Endothelial cell (in vitro differentiated cells): ENCODE results near the gene CBFB. TPM values are rescaled to one million over a fixed set of nuclear protein-coding genes. Genes with fewer than 3 reads are reported as not detected.

Experiments
- DNase-seq: peaks from one replicate; pipeline ENCODE4 v3.0.0; 2021; ENCODE audit warnings: low spot score
- H3K27ac Mint-ChIP-seq: one replicate; pipeline ENCODE4 v1.8.0; 2021; ENCODE audit warnings: mixed read lengths, inconsistent platforms; ENCODE audit not compliant: unreplicated experiment
- H3K27me3 Mint-ChIP-seq: one replicate; pipeline ENCODE4 v1.8.0; 2021; ENCODE audit warnings: mild to moderate bottlenecking, moderate library complexity, mixed read lengths, inconsistent platforms; ENCODE audit not compliant: unreplicated experiment
- H3K36me3 Mint-ChIP-seq: one replicate; pipeline ENCODE4 v1.8.0; 2021; ENCODE audit warnings: mild to moderate bottlenecking, low read depth, mixed read lengths, inconsistent platforms; ENCODE audit not compliant: unreplicated experiment
- H3K4me1 Mint-ChIP-seq: one replicate; pipeline ENCODE4 v1.8.0; 2021; ENCODE audit warnings: mild to moderate bottlenecking, mixed read lengths, inconsistent platforms; ENCODE audit not compliant: unreplicated experiment
- H3K4me3 Mint-ChIP-seq: one replicate; pipeline ENCODE4 v1.8.0; 2021; ENCODE audit warnings: mild to moderate bottlenecking, mixed read lengths, inconsistent platforms; ENCODE audit not compliant: unreplicated experiment
- H3K9me3 Mint-ChIP-seq: one replicate; pipeline ENCODE4 v1.8.0; 2021; ENCODE audit warnings: mixed read lengths, inconsistent platforms; ENCODE audit not compliant: unreplicated experiment
- total RNA-seq: library from RNA; stranded (reverse); fragmentation: NEBNext Ultra II Directional; extraction: Animal tissue kit (Norgen Biotek cat#: 25700); gene quantifications from one replicate; pipeline ENCODE4 v1.2.1, GENCODE V29; 2021; ENCODE audit not compliant: unreplicated experiment
- TF ChIP-seq, protein P1 (sequence below): fragments of 200-600 bp; sonication (generic); IDR thresholded peaks from one replicate; pipeline ENCODE4 v1.5.0; 2021; ENCODE audit warnings: antibody characterized with exemption; ENCODE audit not compliant: unreplicated experiment

The CBFB gene
- total RNA-seq, 1 donor from 2014 or later, result 65.8 TPM

DNA sequence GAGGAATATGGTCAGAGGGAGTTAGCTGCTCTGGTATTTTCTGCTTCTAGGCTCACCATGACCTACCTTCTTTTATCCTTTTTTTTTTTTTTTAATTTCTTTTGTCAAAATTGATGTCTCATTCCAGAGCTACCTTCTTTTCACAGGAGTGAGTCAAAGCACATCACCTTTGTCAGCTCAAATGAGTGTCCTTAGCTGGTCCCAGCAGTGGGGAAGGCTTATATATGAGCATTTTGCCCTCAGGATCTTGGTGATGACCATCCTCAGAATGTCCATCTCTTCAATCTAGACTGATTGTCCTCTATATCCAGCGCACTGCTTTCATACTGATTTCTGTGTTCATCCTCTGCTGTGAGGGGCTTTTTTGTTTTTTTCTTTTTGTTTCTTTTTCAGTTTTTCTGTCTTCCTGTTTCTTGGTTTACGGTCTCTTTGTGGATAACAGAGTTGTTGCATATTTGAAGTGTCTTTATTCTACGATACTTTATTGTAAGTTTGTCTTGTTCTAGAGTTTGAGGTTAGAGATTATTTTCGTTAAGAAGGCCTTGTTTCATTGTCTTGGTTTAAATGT lies 24.9 kb downstream of the CBFB start:
- H3K4me3 Mint-ChIP-seq, result no peak overlapping the region
- H3K36me3 Mint-ChIP-seq, result peaks cover 4% of the 10 kb centered on the region
- peak overlapping the region; percentile 68 for H3K27ac Mint-ChIP-seq
- no peaks in the 10 kb centered on the region for H3K9me3 Mint-ChIP-seq
- TF ChIP-seq, protein P1, sequence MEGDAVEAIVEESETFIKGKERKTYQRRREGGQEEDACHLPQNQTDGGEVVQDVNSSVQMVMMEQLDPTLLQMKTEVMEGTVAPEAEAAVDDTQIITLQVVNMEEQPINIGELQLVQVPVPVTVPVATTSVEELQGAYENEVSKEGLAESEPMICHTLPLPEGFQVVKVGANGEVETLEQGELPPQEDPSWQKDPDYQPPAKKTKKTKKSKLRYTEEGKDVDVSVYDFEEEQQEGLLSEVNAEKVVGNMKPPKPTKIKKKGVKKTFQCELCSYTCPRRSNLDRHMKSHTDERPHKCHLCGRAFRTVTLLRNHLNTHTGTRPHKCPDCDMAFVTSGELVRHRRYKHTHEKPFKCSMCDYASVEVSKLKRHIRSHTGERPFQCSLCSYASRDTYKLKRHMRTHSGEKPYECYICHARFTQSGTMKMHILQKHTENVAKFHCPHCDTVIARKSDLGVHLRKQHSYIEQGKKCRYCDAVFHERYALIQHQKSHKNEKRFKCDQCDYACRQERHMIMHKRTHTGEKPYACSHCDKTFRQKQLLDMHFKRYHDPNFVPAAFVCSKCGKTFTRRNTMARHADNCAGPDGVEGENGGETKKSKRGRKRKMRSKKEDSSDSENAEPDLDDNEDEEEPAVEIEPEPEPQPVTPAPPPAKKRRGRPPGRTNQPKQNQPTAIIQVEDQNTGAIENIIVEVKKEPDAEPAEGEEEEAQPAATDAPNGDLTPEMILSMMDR, result no peak
- H3K4me1 Mint-ChIP-seq, result peaks cover 4% of the 10 kb centered on the region
- no peak for DNase-seq
- H3K27me3 Mint-ChIP-seq, result no peaks in the 10 kb centered on the region

DNA sequence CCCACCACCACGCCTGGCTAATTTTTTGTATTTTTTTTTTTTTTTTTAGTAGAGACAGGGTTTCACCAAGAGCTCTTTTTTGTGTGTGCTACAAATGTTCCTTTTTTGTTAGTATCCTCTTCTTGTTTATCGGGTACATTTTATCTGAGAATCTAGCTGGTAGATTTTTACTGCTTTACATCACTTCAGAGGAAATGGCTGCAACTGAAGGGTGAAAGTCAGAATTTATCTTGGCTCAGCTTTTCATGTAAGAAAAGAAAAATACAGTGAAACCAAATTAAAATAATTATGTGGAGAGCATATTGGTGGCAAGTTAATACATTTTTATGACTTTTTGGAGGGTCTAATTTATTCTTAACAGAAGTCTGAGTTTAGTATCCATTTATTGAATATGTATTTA lies 26.0 kb downstream of the CBFB start:
- no peak for DNase-seq
- H3K4me1 Mint-ChIP-seq, result peaks cover 4% of the 10 kb centered on the region

DNA sequence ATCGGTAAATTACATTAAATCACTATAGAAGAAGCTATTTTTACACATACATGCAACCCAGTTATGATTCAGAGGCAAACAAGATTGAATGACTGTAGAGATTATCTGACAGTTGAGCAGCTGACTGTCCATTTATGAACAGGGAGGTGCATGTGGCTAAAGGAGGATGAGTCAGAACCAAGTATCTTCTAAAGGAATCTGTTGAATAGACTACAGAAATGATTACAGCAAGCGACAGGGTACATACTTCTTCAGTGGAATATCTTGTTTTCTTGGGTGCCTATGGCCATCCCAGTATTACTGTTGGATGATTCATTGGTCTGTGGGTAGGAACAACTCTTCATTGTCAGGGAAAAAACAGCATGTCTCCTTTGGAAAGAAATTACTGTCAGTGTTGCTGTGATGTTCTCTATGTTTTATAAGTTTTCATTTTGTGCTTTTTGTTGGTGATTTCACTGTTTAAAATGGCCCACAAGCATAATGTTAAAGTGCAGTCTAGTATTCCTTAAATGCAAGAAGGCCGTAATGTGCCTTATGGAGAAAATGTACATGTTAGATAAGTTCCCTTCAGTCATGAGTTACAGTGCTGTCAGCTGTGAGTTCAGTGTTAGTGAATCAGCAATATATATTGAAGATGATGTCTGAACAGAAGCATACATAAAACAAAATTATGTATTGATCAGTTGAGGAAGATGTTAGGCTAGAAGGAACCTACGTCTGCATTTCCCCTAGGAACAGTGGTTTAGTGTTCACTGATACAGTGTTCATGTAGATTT lies 27.0 kb downstream of the CBFB start:
- no peak overlapping the region for H3K4me3 Mint-ChIP-seq
- DNase-seq, result no peak
- peaks cover 8% of the 10 kb centered on the region for H3K36me3 Mint-ChIP-seq
- H3K27me3 Mint-ChIP-seq, result no peaks in the 10 kb centered on the region
- H3K27ac Mint-ChIP-seq, result no peak overlapping the region
- H3K9me3 Mint-ChIP-seq, result no peaks in the 10 kb centered on the region
- H3K4me1 Mint-ChIP-seq, result peaks cover 4% of the 10 kb centered on the region
- TF ChIP-seq, protein P1, result no peak

More for the DNA sequence above, 26.0 kb downstream of the CBFB start:
- H3K9me3 Mint-ChIP-seq, result no peaks in the 10 kb centered on the region
- TF ChIP-seq, protein P1, result no peak
- H3K27ac Mint-ChIP-seq, result no peak overlapping the region
- peaks cover 8% of the 10 kb centered on the region for H3K36me3 Mint-ChIP-seq
- H3K27me3 Mint-ChIP-seq, result no peaks in the 10 kb centered on the region
- H3K4me3 Mint-ChIP-seq, result no peak overlapping the region

DNA sequence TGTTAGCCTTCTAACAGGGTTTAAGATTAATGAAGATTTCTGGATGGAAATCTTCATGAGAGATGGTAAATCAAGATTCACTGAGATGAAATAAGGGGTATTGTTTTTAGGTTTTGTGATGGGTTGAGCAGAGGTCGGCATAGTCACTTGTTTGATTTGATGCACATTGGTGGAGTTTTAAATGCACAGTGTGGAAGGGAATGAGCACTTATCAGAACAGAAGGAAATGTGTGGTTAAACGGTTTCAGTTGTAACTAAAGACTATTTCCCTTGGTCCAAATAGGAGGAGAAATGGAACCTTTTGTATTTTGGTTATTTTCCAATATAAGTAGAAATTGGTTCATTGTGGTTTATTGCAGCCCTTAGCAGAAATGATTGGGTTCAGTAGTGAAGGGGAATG lies 34.1 kb downstream of the CBFB start:
- Mint-ChIP-seq H3K36me3 (peaks cover 8% of the 10 kb centered on the region), H3K4me3 (no peak overlapping the region), H3K9me3 (no peaks in the 10 kb centered on the region), H3K4me1 (no peaks in the 10 kb centered on the region), H3K27me3 (no peaks in the 10 kb centered on the region), H3K27ac (no peak overlapping the region)
- TF ChIP-seq, protein P1, result no peak
- no peak for DNase-seq

DNA sequence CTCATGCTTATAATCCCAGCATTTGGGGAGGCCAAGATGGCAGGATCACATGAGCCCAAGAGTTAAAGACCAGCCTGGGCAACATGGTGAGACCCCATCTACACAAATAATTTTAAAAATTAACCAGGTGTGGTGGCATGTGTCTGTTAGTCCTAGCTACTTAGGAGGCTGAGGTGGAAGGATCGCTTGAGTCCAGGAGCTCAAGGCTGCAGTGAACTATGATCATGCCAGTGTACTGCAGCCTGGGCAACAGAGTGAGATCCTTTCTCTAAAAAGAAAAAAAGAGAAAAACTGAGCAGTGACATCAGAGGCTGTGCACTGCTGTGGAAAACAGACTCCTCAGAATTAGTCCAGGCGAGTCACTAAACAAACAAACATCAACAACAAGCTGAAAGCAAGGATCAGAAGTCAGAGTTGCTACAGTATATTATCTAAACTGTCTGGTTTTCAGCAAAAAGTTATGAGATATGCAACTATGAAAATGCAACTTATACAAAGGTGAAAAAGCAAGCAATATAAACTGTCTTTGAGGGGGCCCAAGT lies 39.3 kb downstream of the CBFB start:
- TF ChIP-seq, protein P1, result no peak
- Mint-ChIP-seq H3K27ac (no peak overlapping the region), H3K27me3 (no peaks in the 10 kb centered on the region), H3K9me3 (no peaks in the 10 kb centered on the region), H3K4me1 (no peaks in the 10 kb centered on the region), H3K4me3 (no peak overlapping the region), H3K36me3 (peaks cover 11% of the 10 kb centered on the region)
- no peak for DNase-seq
